GM12874 (cell line): Measurements from ENCODE around the gene TMEM242.

ENCODE experiments used
- TF ChIP-seq, protein P1 (sequence below): IDR thresholded peaks from 2 replicates; pipeline ENCODE4 v1.5.1; 2011; ENCODE audit warnings: low read depth, mild to moderate bottlenecking, control low read depth, low read length, moderate library complexity; ENCODE audit not compliant: insufficient read depth

The TMEM242 gene

DNA sequence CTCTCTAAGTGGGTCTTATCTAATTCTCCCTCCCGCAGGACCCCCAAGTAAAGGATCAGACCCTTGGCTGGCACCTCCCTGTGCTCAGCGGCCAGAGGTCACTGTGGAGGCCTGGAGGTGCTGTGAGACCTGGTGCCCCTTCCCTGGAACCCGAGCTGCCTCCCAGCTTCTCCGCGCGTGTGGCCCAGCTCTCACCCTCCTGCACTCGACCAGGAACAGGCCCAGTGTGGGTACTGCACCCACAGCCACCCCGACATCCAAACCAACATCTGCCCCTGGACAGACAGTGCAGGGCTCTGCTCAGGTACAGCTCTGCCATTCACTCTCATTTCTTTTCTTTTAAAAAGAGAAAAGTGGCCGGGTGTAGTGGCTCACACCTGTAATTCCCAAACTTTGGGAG, 42.4 kb downstream of the TMEM242 start:
- TF ChIP-seq, protein P1, sequence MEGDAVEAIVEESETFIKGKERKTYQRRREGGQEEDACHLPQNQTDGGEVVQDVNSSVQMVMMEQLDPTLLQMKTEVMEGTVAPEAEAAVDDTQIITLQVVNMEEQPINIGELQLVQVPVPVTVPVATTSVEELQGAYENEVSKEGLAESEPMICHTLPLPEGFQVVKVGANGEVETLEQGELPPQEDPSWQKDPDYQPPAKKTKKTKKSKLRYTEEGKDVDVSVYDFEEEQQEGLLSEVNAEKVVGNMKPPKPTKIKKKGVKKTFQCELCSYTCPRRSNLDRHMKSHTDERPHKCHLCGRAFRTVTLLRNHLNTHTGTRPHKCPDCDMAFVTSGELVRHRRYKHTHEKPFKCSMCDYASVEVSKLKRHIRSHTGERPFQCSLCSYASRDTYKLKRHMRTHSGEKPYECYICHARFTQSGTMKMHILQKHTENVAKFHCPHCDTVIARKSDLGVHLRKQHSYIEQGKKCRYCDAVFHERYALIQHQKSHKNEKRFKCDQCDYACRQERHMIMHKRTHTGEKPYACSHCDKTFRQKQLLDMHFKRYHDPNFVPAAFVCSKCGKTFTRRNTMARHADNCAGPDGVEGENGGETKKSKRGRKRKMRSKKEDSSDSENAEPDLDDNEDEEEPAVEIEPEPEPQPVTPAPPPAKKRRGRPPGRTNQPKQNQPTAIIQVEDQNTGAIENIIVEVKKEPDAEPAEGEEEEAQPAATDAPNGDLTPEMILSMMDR = no peak

DNA sequence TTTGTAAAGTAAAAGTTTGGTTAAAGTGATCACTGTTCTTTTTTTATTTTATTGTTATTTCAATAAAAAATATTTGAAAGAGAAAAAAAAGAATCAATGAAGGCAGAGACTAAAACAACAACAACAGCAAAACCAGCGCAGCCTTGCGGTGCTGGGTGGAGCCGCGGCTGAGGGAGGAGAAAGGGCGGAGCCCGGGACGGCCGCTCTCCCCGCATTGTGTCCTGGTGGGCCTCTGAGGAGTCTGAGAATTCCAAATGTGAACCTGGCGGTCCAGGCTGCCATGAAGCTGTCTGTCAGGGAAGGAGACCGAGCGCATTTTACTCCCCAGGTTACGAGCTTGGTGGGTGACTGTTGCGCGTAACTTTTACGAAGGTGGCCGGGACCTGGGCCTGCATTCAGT, 43.2 kb downstream of the TMEM242 start:
- TF ChIP-seq, protein P1 = no peak

DNA sequence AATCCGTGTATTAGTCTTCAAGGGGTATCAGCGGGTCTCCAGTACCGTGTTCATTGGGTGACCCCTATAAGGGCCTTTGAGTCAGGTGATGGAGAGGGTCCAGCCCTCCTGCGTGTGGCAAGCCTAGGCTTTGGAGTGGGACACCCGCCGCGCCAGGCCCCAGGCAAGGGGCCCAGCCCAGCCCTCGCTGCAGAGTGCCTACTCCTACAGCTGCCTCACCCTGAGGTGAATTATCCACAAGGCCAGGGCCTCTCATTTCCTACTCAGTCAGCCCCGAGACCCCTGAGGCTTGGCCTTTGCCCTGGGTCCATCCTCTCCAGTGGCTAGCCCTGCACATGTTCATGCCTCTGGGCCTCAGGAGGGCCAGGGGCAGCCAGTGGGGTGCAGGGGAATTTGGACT, 45.1 kb downstream of the TMEM242 start:
- TF ChIP-seq, protein P1 = no peak

DNA sequence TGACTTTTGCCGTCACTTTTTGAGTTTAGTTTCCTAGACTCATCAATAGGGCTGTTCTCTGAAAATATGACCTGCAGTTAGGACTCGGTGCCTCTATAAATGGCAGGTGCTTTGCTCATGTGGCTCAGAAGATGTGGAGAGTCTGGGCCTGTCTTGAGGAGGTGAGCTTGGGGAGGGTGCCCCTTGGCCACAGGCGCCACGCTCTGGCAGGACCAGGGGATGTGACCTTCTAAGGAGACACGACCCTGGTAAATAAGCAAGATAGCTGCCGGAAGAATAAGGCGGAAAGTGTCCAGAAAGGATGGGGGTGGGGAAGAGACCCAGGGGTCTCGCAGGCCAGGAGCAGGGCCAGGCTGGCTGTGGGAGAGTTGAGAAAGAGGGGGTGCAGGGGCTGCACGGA, 46.6 kb downstream of the TMEM242 start:
- TF ChIP-seq, protein P1 = no peak

DNA sequence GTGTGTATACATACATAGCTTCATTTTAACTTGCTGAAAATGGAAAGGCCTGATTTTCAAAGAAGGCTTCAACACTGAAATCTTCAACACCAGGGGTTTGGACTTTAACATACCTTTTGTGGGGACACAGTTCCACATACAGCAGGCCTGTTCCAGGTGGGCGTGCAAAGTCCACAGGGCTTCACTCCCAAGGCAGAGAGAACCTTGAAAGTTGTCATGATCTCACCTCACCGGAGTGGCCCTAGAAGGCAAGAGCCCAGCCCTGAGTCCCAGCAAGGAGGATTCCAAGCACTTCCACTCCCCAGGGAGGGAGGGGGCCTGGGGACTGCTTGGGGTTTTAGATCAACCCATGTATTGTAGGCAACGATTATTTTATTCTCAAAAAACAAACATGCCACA, 47.2 kb downstream of the TMEM242 start:
- TF ChIP-seq, protein P1 = no peak

DNA sequence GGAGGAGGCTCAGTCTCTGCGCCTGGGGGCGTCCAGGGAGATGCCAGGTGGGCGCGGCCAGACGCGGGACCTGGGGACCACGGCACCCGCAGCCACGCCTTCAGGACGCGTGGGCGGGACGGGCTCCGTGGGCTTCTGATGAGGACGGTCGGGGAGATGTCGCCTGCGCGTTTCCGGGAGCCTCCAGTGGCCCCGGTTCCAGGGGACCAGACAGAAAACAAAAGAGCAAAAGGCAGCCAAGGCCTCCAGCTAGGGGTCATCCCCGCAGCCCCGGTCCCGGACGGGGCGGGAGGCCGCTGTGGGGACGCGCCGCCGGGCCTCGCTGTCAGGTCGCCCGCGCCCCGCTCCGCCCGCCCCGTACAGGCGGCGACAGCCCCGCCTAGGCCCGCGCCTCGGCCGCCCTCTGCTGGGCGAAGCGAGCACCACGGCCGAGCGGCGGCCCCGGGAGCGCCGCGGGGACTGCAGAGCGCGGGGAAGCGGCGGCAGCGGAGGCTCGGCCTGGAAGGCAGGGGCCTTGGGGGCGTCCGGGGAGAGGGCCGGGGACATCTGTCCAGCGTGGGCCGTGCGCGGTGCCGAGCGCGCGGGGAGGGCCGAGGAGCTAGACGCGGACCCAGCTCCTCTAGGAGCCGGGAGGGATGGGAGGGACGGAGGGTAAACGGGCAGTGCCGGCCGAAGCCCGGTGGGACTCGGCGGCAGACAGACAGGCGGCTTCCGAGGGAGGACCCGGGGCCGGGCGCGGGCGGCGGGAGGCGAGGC, 48.7 kb downstream of the TMEM242 start:
- TF ChIP-seq, protein P1 = peak; percentile 89

DNA sequence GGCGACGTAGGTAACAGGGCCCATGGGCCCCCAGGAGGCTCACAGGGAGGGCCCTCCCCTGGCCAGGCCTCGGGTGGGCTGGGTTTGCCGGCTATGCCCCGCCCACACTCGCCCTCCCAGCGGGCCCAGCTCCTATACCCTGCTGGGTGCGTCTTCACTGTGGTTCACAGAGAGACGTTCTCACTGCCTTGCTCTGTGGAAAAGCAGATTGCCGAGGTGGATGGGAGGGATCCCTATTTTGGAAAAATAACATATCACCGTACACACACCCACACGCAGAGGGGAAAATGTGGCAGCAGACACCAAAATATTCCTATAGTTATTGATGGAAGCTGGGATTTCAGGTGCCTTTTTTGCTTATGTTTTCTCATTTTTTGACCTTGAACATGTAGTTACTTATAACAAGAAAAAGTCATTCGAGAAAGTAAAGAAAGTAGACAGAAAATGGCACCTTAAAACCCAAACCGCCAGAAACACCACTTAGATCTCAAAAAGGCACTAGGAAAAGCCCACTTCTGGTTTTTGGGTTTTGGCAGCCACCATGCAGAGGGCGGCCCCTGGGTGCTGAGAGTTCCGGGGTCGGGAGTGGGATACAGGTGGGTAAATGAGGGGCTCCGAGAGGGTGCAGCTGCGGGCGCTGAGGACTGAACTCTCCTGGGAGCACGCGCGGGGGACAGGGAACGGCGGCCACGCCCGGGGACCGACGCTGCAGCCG, 49.4 kb downstream of the TMEM242 start:
- TF ChIP-seq, protein P1 = no peak
